ENCODE results near the gene PLOD3.

- TF ChIP-seq CTCF (IDR thresholded peaks at IDR 0.05) (no peak), POLR2AphosphoS5 (IDR thresholded peaks at IDR 0.05) (no peak)
These were observed 53.9 kb downstream of the PLOD3 start for GRCh38 chr7:101163279-101164070.
